ENCODE data around the gene IL12RB1.

DNA sequence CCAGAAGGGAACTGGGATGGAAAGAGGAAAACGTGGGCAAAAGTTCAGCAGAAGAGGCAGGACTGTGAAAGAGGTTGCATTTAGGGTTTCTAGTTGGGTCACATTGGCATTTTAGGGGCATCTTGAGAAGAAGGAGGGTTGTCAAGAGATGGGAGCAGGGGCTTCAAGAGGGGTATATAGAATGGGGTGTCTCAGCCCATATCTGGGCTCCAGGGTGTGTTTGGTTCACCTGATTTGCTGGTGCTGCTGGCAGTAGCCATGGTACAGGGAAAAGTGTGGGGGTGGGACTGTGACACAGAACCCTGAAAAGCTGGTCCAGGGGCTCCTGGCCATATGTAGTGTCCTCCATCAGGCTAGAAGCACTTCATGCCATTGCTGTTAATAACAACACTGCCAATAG, 33.4 kb upstream of the IL12RB1 start:
- TF ChIP-seq, protein P1, sequence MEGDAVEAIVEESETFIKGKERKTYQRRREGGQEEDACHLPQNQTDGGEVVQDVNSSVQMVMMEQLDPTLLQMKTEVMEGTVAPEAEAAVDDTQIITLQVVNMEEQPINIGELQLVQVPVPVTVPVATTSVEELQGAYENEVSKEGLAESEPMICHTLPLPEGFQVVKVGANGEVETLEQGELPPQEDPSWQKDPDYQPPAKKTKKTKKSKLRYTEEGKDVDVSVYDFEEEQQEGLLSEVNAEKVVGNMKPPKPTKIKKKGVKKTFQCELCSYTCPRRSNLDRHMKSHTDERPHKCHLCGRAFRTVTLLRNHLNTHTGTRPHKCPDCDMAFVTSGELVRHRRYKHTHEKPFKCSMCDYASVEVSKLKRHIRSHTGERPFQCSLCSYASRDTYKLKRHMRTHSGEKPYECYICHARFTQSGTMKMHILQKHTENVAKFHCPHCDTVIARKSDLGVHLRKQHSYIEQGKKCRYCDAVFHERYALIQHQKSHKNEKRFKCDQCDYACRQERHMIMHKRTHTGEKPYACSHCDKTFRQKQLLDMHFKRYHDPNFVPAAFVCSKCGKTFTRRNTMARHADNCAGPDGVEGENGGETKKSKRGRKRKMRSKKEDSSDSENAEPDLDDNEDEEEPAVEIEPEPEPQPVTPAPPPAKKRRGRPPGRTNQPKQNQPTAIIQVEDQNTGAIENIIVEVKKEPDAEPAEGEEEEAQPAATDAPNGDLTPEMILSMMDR (IDR thresholded peaks at IDR 0.05 in 8 of 11, conservative IDR thresholded peaks at IDR 0.05 in 3 of 11), result no peak
- no peak for TF ChIP-seq POLR2A (IDR thresholded peaks at IDR 0.05)
